Measurements from ENCODE around the gene LYSMD3. TPM values are rescaled to one million over a fixed set of nuclear protein-coding genes. Genes with fewer than 3 reads are reported as not detected.
A peak's percentile ranks its signal among the peaks of the same experiment; 100 is the strongest.

The LYSMD3 gene
- total RNA-seq, 6 donors from 2014 or later: 4.2 to 37.5 (median 18.9) TPM

DNA sequence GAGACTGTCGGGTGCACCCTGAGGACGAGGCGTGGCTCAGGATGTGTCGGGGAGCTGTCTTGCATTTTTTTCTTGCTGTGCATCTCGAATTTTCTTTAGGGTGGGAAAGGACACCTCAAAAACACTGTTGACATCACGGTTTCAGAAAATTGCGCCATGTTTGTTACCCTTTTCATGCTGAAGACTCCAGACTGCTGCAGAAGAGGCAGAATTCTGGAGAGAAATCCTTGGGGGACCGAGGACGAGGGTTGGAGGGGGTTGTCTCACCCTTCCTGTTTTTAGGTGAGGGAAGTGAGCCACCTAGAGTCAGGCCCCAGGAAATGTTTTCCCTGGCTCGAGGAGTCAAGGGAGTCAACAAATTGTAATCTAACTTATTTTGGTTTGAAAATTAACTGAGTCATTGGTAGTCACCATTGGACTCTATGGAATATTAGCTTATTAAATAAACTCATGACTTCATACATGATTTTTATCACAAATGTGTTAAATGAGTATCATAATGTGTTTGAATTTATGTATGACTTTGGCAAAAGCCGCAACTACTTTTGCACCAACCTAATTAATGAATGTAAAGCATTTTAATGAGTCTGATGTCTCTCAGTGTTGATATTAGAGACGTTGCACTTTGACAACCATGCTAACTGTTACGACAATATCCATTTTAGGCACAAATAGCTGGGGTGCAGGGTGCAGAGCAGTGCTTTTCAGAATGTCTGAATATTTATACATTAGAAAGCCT lies 724 bp upstream of the LYSMD3 start:
- Histone ChIP-seq H3K4me1 (peaks cover 15 to 31% (median 22%) of the 10 kb centered on the region in 4 donors), H3K9me3 (no peaks in the 10 kb centered on the region), H3K27ac (peak overlapping the region; percentile 89 to 98 (median 96)), H3K36me3 (peaks cover 0 to 6% (median 0%) of the 10 kb centered on the region in 4 donors), H3K4me3 (peak overlapping the region; percentile 52 to 90 (median 81)), H3K27me3 (no peaks in the 10 kb centered on the region)
- peak; percentile 87 to 91 for ATAC-seq (ENCODE audit: low FRiP score in 2 of 2)
- TF ChIP-seq, protein P1, sequence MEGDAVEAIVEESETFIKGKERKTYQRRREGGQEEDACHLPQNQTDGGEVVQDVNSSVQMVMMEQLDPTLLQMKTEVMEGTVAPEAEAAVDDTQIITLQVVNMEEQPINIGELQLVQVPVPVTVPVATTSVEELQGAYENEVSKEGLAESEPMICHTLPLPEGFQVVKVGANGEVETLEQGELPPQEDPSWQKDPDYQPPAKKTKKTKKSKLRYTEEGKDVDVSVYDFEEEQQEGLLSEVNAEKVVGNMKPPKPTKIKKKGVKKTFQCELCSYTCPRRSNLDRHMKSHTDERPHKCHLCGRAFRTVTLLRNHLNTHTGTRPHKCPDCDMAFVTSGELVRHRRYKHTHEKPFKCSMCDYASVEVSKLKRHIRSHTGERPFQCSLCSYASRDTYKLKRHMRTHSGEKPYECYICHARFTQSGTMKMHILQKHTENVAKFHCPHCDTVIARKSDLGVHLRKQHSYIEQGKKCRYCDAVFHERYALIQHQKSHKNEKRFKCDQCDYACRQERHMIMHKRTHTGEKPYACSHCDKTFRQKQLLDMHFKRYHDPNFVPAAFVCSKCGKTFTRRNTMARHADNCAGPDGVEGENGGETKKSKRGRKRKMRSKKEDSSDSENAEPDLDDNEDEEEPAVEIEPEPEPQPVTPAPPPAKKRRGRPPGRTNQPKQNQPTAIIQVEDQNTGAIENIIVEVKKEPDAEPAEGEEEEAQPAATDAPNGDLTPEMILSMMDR (IDR thresholded peaks at IDR 0.05): peak; percentile 30 to 63 (median 60)
- TF ChIP-seq POLR2AphosphoS5 (IDR thresholded peaks at IDR 0.05) (no peak), EP300 (IDR thresholded peaks at IDR 0.05) (no peak), POLR2A (IDR thresholded peaks at IDR 0.05) (no peak)
- WGBS, 2 donors: 7% methylated on average over 13 of the region's 13 CpGs
- peak in 1 of 2 donors; percentile 75 for DNase-seq

DNA sequence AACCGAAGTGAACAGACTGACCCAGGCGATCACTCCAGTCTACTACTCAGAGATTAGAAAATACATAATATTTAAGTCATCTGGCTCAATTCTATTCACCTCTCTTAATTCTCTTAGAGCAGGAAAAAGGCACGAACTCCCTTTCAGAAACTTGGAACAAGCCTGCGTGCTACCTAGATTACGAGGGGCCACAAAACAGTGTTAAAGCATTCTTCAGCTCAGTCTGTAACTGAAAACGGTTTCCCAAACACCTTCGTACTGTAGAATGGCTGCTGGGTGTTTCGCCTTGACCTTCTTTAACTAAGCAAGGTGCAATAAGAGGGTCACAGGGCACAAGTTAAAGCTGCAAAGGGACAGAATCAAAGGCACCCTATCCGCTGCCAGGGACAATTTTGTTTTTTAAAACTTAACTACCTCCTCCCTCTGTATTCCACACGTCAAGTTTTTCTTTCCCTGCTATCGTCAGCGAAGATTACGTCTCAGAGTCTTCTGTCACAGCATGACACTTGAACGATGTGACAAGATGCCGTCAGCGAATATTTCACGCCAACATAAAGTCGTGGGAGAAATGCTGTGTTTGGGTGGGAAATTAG lies 687 bp downstream of the LYSMD3 start:
- no peak for DNase-seq
- no peaks in the 10 kb centered on the region for H3K9me3 ChIP-seq
- WGBS, 2 donors: 6 to 7% methylated on average over 18 of the region's 18 CpGs
- peak in 1 of 2 donors; percentile 12 for ATAC-seq (ENCODE audit: low FRiP score in 2 of 2)
- H3K4me1 ChIP-seq: peaks cover 15 to 31% (median 22%) of the 10 kb centered on the region in 4 donors
- peaks cover 0 to 20% (median 4%) of the 10 kb centered on the region in 4 donors for H3K36me3 ChIP-seq
- H3K27ac ChIP-seq: peak overlapping the region; percentile 89 to 98 (median 96)
- TF ChIP-seq POLR2A (IDR thresholded peaks at IDR 0.05) (no peak), EP300 (IDR thresholded peaks at IDR 0.05) (no peak), POLR2AphosphoS5 (IDR thresholded peaks at IDR 0.05) (no peak)
- TF ChIP-seq, protein P1 (IDR thresholded peaks at IDR 0.05): no peak
- H3K27me3 ChIP-seq: no peaks in the 10 kb centered on the region
- peak overlapping the region; percentile 78 to 92 (median 87) for H3K4me3 ChIP-seq

GRCh38 chr5:90519081-90519480 lies 10.3 kb downstream of the LYSMD3 start:
- no peak for DNase-seq
- Histone ChIP-seq H3K4me3 (no peak overlapping the region), H3K9me3 (no peaks in the 10 kb centered on the region), H3K4me1 (no peaks in the 10 kb centered on the region), H3K27me3 (no peaks in the 10 kb centered on the region), H3K27ac (no peak overlapping the region), H3K36me3 (peaks cover 11 to 59% (median 20%) of the 10 kb centered on the region in 4 donors)
- 90 to 98% methylated on average over 7 of the region's 7 CpGs for WGBS, 2 donors
- TF ChIP-seq, protein P1 (IDR thresholded peaks at IDR 0.05): no peak
- TF ChIP-seq POLR2A (IDR thresholded peaks at IDR 0.05) (no peak), POLR2AphosphoS5 (IDR thresholded peaks at IDR 0.05) (no peak), EP300 (IDR thresholded peaks at IDR 0.05) (no peak)
- ATAC-seq (ENCODE audit: low FRiP score in 2 of 2): no peak

GRCh38 chr5:90518661-90519060 lies 10.7 kb downstream of the LYSMD3 start:
- no peaks in the 10 kb centered on the region for H3K27me3 ChIP-seq
- TF ChIP-seq POLR2AphosphoS5 (IDR thresholded peaks at IDR 0.05) (no peak), EP300 (IDR thresholded peaks at IDR 0.05) (no peak), POLR2A (IDR thresholded peaks at IDR 0.05) (no peak)
- TF ChIP-seq, protein P1 (IDR thresholded peaks at IDR 0.05): no peak
- H3K36me3 ChIP-seq: peaks cover 11 to 54% (median 18%) of the 10 kb centered on the region in 4 donors
- H3K9me3 ChIP-seq: no peaks in the 10 kb centered on the region
- no peak overlapping the region for H3K4me3 ChIP-seq
- H3K27ac ChIP-seq: no peak overlapping the region
- H3K4me1 ChIP-seq: no peaks in the 10 kb centered on the region
- DNase-seq: no peak
- no peak for ATAC-seq (ENCODE audit: low FRiP score in 2 of 2)
